ENCODE measurements around the gene ADI1.
A peak's percentile ranks its signal among the peaks of the same experiment; 100 is the strongest.

The ADI1 gene, protein sequence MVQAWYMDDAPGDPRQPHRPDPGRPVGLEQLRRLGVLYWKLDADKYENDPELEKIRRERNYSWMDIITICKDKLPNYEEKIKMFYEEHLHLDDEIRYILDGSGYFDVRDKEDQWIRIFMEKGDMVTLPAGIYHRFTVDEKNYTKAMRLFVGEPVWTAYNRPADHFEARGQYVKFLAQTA

DNA sequence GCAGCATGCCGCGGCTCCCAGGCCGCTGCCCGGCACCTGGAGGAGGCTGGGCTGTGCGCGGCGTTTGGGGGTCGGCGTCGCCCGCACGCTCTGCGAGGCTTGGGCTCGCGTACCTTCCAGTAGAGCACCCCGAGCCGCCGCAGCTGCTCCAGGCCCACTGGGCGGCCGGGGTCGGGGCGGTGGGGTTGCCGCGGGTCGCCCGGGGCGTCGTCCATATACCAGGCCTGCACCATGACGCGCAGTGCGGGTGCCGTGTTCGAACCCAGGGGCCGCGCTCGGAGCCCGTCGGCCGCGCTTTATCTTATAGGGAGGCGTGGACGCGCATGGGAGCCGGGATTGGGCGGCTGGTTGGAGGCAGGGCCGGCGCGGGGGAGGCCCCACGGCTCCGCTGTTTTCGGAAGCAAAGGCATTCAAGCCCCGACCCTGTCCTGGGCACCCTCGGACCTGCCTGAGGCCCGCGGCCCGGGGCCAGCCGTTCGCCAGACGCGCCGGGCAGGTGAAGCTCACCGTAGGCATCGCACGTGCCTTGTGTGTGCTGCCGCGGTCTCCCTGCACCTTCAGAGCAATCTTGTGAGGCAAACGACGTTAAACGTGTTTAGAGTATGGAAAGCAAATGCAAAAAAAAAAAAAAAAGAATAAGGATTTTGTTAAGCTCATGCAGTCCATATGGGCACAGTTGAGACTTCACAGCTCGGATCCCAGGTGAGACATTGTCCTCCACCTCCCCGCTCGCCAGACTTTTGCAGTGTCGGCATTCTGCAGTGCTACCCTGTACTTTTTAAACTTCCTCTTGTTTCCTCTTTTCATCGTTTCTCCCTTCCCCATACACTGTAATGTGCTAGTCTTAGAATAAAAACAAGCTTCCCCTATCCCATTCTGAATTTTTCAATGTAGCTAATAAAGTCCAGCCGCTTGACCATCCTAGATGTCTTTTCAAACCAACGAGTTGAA lies at the start of gene ADI1:
Gene ADI1, minus strand, starts transcription at position 277 of the 951 bp plus-strand sequence. Its CDS starts 44 bp downstream, at position 233.
- TF ChIP-seq, protein P1, sequence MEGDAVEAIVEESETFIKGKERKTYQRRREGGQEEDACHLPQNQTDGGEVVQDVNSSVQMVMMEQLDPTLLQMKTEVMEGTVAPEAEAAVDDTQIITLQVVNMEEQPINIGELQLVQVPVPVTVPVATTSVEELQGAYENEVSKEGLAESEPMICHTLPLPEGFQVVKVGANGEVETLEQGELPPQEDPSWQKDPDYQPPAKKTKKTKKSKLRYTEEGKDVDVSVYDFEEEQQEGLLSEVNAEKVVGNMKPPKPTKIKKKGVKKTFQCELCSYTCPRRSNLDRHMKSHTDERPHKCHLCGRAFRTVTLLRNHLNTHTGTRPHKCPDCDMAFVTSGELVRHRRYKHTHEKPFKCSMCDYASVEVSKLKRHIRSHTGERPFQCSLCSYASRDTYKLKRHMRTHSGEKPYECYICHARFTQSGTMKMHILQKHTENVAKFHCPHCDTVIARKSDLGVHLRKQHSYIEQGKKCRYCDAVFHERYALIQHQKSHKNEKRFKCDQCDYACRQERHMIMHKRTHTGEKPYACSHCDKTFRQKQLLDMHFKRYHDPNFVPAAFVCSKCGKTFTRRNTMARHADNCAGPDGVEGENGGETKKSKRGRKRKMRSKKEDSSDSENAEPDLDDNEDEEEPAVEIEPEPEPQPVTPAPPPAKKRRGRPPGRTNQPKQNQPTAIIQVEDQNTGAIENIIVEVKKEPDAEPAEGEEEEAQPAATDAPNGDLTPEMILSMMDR (IDR thresholded peaks at IDR 0.05; ENCODE audit: low read depth, low read length, missing control alignments), result no peak
- peak within 1 kb of the TSS; percentile 63 for H3K4me3 ChIP-seq (replicated peaks; ENCODE audit: low read depth, low read length)
- peak; percentile 44 for DNase-seq (ENCODE audit: extremely low read depth, low read depth)

DNA sequence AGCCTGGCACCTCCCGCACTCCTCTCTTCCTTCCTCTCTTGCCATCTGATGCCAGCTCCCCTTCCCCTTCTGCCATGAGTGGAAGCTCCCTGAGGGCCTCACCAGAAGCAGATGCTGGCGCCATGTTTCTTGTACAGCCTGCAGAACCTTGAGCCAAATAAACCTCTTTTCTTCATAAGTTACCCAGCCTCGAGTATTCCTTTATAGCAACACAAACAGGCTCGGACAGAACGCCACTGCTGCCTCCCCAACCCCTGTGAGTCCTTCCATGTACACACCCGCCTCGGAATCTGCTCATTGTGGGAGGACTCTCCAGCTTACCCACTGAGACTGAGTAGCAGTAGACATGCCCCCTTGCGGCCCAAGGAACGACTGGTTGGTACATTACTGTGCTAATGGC lies 47.5 kb upstream of the ADI1 start:
- TF ChIP-seq, protein P1 (IDR thresholded peaks at IDR 0.05; ENCODE audit: low read depth, low read length, missing control alignments), result no peak
- H3K4me3 ChIP-seq (replicated peaks; ENCODE audit: low read depth, low read length), result no peak overlapping the region
- no peak for DNase-seq (ENCODE audit: extremely low read depth, low read depth)

DNA sequence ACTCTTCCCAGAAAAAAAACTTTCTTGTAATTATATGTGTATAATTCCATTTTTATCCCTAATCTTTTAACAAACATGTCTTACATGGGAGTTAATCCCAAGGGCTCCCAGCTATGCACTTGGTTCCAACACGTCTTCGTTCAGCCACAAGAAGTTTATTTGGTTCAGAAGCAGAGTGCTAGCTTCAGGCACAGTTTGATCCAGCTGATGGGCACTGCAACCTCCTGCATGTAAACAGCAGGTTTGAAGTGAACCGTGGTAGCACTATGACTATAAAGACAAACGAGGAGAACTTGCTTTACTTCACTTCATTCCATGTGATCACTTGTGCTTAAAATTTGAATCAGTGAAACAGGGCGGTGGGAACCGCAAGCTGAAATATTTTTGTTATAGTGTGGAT lies 45.8 kb upstream of the ADI1 start:
- no peak overlapping the region for H3K4me3 ChIP-seq (replicated peaks; ENCODE audit: low read depth, low read length)

DNA sequence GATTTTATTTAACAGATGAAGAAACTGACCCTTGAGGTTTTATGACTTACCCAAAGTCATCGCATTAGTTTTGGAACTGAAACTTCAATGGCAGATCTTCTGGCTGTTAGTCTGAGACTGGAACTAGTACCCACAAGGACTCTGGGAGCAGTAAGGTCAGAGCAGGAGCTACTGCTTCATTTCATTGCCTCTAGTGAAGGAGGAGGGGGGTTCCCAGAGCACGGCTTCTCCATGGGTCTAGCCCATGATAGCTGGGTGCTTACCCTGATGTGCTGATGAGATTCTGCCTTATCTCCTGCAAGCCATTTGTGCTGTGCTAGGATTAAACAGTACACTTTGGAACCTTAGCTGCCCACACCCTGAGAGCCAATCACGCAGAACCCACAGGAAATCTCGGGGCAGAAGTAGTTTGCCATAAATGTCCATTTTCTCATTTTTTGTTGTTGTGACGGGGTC lies 44.2 kb upstream of the ADI1 start:
- no peak overlapping the region for H3K4me3 ChIP-seq (replicated peaks; ENCODE audit: low read depth, low read length)
- no peak for DNase-seq (ENCODE audit: extremely low read depth, low read depth)
- TF ChIP-seq, protein P1 (IDR thresholded peaks at IDR 0.05; ENCODE audit: low read depth, low read length, missing control alignments), result no peak

More for the DNA sequence above, 45.8 kb upstream of the ADI1 start:
- TF ChIP-seq, protein P1 (IDR thresholded peaks at IDR 0.05; ENCODE audit: low read depth, low read length, missing control alignments), result no peak
- no peak for DNase-seq (ENCODE audit: extremely low read depth, low read depth)

DNA sequence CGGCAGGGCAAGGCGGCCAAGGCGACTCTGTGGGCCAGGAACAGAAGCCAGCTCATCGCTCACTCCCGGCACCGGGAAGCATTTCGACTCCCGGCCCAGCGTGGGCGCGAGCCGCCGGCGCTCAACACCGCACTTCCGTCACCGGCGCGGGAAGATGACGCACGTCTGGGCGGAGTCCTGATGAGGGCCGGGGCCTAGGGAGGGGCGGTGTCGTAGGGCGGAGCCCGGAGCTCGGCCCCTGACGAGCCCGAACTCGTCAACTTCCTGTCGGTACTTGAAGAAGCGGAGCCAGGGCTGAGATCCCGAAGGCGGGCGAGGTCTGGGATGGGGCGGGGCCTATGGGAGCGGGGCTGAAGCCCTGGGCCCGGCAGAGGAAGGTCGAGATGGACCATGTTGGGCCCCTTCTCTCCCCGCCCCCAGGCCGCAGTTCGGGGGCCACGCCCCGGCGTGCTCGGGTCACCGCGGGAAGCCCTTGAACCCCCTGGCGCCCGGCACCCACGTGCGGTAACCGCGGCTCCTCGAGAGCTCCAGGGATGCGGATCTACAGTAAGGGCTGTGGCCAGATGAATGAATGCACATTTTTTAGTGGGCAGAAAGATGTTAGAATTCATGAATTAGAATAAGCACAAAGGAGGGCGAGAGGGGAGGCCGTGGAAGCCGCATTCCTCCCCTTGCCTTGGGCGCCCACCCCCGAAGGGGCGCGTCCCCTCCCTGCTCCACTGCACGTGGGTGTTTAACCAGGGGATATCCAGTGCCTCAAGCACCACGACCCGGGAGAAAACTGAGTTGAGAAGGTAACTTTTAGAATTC lies 39.1 kb upstream of the ADI1 start, which contains the start of gene RNASEH1:
Gene RNASEH1, minus strand, starts transcription at position 129 of the 810 bp plus-strand sequence. Its CDS starts 73 bp downstream, at position 56.
- TF ChIP-seq, protein P1 (IDR thresholded peaks at IDR 0.05; ENCODE audit: low read depth, low read length, missing control alignments), result no peak
- peak; percentile 93 for DNase-seq (ENCODE audit: extremely low read depth, low read depth)
- H3K4me3 ChIP-seq (replicated peaks; ENCODE audit: low read depth, low read length), result peak within 1 kb of the TSS; percentile 60

DNA sequence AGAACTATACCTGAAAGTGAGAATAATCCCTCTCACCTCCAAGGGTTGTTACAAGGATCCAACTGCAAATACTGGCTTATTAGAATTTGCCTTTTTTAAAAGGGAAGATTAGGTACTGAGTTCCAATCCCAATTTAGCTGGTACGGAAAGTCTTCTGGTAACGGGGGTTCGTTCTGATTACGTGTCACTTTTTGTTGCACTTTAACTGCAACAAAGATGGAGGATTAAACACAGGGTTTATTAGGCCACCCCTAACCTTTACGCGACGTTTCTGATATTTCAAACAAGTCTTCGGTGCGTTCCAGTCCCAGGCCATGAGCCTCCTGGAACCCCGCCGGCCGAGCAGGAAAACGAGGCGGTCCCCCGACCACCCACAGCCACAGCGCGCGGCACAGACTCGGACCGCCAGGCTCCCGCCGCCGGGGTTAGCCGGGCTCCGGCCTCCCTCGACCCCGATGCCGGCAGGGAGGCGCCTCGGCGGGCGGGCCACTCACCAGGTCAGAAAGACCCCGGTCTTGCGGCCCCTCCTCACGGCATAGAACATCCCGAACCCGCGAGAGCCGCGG lies 38.4 kb upstream of the ADI1 start:
- TF ChIP-seq, protein P1 (IDR thresholded peaks at IDR 0.05; ENCODE audit: low read depth, low read length, missing control alignments), result no peak
- DNase-seq (ENCODE audit: extremely low read depth, low read depth), result no peak
- peak overlapping the region; percentile 60 for H3K4me3 ChIP-seq (replicated peaks; ENCODE audit: low read depth, low read length)

Measured in HFF-Myc (cell line).